GM12878 (cell line): ENCODE data around the gene SCCPDH.

Experiments
- BHLHE40 ChIP-seq, 2 experiments: fragments of 450-650 bp in 1 of 2; IDR thresholded peaks; 2 replicates each; pipeline ENCODE4 v1.6.1; 2011 to 2017; ENCODE audit warnings: low read depth in 2 of 2, borderline replicate concordance in 1 of 2, improper control_type of control experiment in 1 of 2, low read length in 1 of 2, mild to moderate bottlenecking in 1 of 2
- EP300 ChIP-seq, 2 experiments: fragments of 150-350 bp in 1 of 2; IDR thresholded peaks; 2 replicates each; pipeline ENCODE4 v1.6.1; 2011 to 2012; ENCODE audit warnings: low read depth in 2 of 2, low read length in 2 of 2, borderline replicate concordance in 1 of 2, improper control_type of control experiment in 1 of 2, inconsistent platforms in 1 of 2; ENCODE audit not compliant: control insufficient read depth in 1 of 2
- EZH2 ChIP-seq: IDR thresholded peaks from 2 replicates; pipeline ENCODE4 v1.6.1; 2012; ENCODE audit warnings: low read depth, mild to moderate bottlenecking, control low read depth, inconsistent platforms, low read length, borderline replicate concordance; ENCODE audit not compliant: control insufficient read depth
- GABPA ChIP-seq: IDR thresholded peaks from 2 replicates; pipeline ENCODE4 v1.6.1; 2014; ENCODE audit warnings: antibody characterized with exemption, low read depth, mild to moderate bottlenecking, inconsistent platforms
- HDGF ChIP-seq: fragments of 450-650 bp; IDR thresholded peaks from 2 replicates; pipeline ENCODE4 v1.6.1; 2016; ENCODE audit warnings: antibody characterized with exemption
- MXI1 ChIP-seq: fragments of 150-350 bp; IDR thresholded peaks from 2 replicates; pipeline ENCODE4 v1.6.1; 2011; ENCODE audit warnings: low read depth, mild to moderate bottlenecking, inconsistent platforms, low read length, improper control_type of control experiment
- NBN ChIP-seq: fragments of 450-650 bp; IDR thresholded peaks from 2 replicates; pipeline ENCODE4 v1.6.1; 2016
- PAX8 ChIP-seq: fragments of 450-650 bp; IDR thresholded peaks from 2 replicates; pipeline ENCODE4 v1.6.1; 2017; ENCODE audit warnings: mild to moderate bottlenecking, moderate library complexity
- TCF3 ChIP-seq: IDR thresholded peaks from 2 replicates; pipeline ENCODE4 v1.6.1; 2012; ENCODE audit warnings: low read depth, mild to moderate bottlenecking, low read length, borderline replicate concordance; ENCODE audit not compliant: insufficient read depth
- YBX1 ChIP-seq: fragments of 450-650 bp; IDR thresholded peaks from 2 replicates; pipeline ENCODE4 v1.6.1; 2016; ENCODE audit warnings: antibody characterized with exemption
- ZNF274 ChIP-seq: IDR thresholded peaks from one replicate; pipeline ENCODE4 v1.8.0; 2011; ENCODE audit not compliant: insufficient read length, insufficient read depth
- TF ChIP-seq, protein P1 (sequence below), 3 experiments: IDR thresholded peaks in 2 of 3; conservative IDR thresholded peaks in 1 of 3; 2 replicates each; pipeline ENCODE4 v1.5.1; 2011; ENCODE audit warnings: low read depth in 3 of 3, low read length in 3 of 3, mild to moderate bottlenecking in 3 of 3, control low read depth in 2 of 3, moderate library complexity in 2 of 3, inconsistent platforms in 1 of 3, mixed read lengths in 1 of 3; ENCODE audit not compliant: control insufficient read depth in 2 of 3, insufficient read depth in 1 of 3; ENCODE audit errors: extremely low read depth in 1 of 3
- TF ChIP-seq, protein P2 (sequence below): IDR thresholded peaks from 2 replicates; pipeline ENCODE4 v1.6.1; 2012; ENCODE audit warnings: mild to moderate bottlenecking, low read depth, low read length

DNA sequence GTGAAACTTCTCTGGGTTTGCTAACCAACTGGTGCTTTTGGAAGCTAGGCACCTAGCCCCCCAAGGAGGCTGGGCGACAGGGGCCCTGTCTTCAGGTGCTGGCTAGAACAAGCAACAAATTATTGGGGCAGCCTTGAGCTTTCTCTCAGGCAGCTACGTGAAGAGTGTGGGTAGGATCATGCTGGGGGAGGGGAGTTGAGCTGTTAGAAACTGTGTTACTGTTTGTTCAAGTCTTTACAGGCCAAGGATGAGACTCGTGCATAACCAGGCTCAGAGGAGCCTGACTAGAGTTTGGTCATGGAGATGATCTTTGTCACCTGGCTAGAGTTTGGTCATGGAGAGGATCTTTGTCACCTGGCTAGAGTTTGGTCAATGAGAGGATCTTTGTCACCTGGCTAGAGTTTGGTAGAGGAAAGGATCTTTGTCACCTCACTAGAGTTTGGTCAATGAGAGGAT is 12.6 kb upstream of the SCCPDH start:
- no peak for TF ChIP-seq ZNF274
- TF ChIP-seq, protein P1, sequence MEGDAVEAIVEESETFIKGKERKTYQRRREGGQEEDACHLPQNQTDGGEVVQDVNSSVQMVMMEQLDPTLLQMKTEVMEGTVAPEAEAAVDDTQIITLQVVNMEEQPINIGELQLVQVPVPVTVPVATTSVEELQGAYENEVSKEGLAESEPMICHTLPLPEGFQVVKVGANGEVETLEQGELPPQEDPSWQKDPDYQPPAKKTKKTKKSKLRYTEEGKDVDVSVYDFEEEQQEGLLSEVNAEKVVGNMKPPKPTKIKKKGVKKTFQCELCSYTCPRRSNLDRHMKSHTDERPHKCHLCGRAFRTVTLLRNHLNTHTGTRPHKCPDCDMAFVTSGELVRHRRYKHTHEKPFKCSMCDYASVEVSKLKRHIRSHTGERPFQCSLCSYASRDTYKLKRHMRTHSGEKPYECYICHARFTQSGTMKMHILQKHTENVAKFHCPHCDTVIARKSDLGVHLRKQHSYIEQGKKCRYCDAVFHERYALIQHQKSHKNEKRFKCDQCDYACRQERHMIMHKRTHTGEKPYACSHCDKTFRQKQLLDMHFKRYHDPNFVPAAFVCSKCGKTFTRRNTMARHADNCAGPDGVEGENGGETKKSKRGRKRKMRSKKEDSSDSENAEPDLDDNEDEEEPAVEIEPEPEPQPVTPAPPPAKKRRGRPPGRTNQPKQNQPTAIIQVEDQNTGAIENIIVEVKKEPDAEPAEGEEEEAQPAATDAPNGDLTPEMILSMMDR (IDR thresholded peaks at IDR 0.05 in 2 of 3, conservative IDR thresholded peaks at IDR 0.05 in 1 of 3; ENCODE audit: control insufficient read depth in 2 of 3, extremely low read depth in 1 of 3, insufficient read depth in 1 of 3, low read depth in 3 of 3, low read length in 3 of 3) = no peak
- TF ChIP-seq YBX1 = no peak
- TF ChIP-seq GABPA = no peak
- no peak for TF ChIP-seq TCF3
- TF ChIP-seq NBN = no peak
- no peak for TF ChIP-seq EP300 (IDR thresholded peaks at IDR 0.05; ENCODE audit: borderline replicate concordance in 1 of 2, control insufficient read depth in 1 of 2, low read depth in 2 of 2, low read length in 2 of 2)
- no peak for TF ChIP-seq EZH2
- no peak for TF ChIP-seq BHLHE40 (IDR thresholded peaks at IDR 0.05; ENCODE audit: borderline replicate concordance in 1 of 2, low read depth in 2 of 2, low read length in 1 of 2)
- TF ChIP-seq PAX8 = no peak
- no peak for TF ChIP-seq HDGF
- no peak for TF ChIP-seq MXI1
- TF ChIP-seq, protein P2, sequence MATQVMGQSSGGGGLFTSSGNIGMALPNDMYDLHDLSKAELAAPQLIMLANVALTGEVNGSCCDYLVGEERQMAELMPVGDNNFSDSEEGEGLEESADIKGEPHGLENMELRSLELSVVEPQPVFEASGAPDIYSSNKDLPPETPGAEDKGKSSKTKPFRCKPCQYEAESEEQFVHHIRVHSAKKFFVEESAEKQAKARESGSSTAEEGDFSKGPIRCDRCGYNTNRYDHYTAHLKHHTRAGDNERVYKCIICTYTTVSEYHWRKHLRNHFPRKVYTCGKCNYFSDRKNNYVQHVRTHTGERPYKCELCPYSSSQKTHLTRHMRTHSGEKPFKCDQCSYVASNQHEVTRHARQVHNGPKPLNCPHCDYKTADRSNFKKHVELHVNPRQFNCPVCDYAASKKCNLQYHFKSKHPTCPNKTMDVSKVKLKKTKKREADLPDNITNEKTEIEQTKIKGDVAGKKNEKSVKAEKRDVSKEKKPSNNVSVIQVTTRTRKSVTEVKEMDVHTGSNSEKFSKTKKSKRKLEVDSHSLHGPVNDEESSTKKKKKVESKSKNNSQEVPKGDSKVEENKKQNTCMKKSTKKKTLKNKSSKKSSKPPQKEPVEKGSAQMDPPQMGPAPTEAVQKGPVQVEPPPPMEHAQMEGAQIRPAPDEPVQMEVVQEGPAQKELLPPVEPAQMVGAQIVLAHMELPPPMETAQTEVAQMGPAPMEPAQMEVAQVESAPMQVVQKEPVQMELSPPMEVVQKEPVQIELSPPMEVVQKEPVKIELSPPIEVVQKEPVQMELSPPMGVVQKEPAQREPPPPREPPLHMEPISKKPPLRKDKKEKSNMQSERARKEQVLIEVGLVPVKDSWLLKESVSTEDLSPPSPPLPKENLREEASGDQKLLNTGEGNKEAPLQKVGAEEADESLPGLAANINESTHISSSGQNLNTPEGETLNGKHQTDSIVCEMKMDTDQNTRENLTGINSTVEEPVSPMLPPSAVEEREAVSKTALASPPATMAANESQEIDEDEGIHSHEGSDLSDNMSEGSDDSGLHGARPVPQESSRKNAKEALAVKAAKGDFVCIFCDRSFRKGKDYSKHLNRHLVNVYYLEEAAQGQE = no peak
